Measurements from ENCODE around the gene SND1.

DNA sequence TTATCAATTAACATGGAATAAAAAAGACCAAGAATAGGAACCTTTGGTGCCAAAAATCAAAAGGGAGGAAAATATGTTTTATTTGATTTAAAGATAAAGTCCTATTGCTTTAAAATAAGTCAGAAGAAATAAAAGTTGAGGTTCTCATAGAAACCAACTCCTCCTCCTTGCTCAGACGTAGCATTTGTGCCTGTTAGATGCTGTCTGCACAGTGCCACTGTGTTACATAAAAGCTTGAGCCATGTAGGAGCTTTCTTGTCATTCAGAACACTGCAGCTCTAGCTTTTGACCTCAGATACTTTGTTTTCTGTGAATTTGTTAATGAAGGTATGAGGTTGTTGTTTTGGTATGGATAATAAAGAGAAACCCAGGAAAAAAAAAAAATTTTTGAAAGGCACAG, 328.9 kb downstream of the SND1 start:
- TF ChIP-seq, protein P1, sequence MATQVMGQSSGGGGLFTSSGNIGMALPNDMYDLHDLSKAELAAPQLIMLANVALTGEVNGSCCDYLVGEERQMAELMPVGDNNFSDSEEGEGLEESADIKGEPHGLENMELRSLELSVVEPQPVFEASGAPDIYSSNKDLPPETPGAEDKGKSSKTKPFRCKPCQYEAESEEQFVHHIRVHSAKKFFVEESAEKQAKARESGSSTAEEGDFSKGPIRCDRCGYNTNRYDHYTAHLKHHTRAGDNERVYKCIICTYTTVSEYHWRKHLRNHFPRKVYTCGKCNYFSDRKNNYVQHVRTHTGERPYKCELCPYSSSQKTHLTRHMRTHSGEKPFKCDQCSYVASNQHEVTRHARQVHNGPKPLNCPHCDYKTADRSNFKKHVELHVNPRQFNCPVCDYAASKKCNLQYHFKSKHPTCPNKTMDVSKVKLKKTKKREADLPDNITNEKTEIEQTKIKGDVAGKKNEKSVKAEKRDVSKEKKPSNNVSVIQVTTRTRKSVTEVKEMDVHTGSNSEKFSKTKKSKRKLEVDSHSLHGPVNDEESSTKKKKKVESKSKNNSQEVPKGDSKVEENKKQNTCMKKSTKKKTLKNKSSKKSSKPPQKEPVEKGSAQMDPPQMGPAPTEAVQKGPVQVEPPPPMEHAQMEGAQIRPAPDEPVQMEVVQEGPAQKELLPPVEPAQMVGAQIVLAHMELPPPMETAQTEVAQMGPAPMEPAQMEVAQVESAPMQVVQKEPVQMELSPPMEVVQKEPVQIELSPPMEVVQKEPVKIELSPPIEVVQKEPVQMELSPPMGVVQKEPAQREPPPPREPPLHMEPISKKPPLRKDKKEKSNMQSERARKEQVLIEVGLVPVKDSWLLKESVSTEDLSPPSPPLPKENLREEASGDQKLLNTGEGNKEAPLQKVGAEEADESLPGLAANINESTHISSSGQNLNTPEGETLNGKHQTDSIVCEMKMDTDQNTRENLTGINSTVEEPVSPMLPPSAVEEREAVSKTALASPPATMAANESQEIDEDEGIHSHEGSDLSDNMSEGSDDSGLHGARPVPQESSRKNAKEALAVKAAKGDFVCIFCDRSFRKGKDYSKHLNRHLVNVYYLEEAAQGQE (IDR thresholded peaks at IDR 0.05; ENCODE audit: low read depth): no peak
- no peak for TF ChIP-seq YY1 (IDR thresholded peaks at IDR 0.05; ENCODE audit: low read depth)

All from Ishikawa (cell line).